ENCODE measurements around the gene BIRC2.

Gene BIRC2

GRCh38 chr11:102415304-102415916 lies 68.4 kb downstream of the BIRC2 start:
- Histone ChIP-seq H3K27ac (ENCODE audit: low read depth, low read length) (no peak overlapping the region), H3K4me2 (ENCODE audit: low read length) (no peak overlapping the region), H3K36me3 (ENCODE audit: control insufficient read depth, low read length) (peaks cover 43% of the 10 kb centered on the region)

DNA sequence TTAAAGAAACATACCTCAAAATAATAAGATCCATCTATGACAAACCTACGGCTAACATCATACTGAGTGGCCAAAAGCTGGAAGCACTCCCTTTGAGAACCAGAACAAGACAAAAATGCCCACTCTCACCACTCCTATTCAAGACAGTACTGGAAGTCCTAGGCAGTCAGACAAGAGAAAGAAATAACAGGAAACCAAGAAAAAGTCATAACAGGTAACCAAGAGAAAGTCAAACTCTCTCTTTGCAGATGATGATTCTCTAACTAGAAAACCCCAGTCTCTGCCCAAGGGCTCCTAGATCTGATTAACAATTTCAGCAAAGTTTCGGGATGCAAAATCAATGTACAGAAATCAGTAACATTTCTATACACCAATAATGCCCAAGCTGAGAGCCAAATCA lies 70.0 kb downstream of the BIRC2 start:
- H3K27me3 ChIP-seq (ENCODE audit: control insufficient read depth, low read length): no peaks in the 10 kb centered on the region
- H3F3A ChIP-seq (ENCODE audit: control insufficient read depth, insufficient read depth): no peaks in the 10 kb centered on the region
- H3K36me3 ChIP-seq (ENCODE audit: control insufficient read depth, low read length): peaks cover 51% of the 10 kb centered on the region
- no peak overlapping the region for H3K27ac ChIP-seq (ENCODE audit: low read depth, low read length)
- peaks cover 21% of the 10 kb centered on the region for H4K20me1 ChIP-seq (ENCODE audit: control insufficient read depth, insufficient read depth, low read depth, low read length)
- no peaks in the 10 kb centered on the region for H3K9me2 ChIP-seq (replicated peaks; ENCODE audit: control insufficient read depth, low read length)
- H3K4me1 ChIP-seq (ENCODE audit: control insufficient read depth, low read length): peaks cover 24% of the 10 kb centered on the region
- no peak overlapping the region for H3K4me2 ChIP-seq (ENCODE audit: low read length)
- peaks cover 100% of the 10 kb centered on the region for H3K79me2 ChIP-seq (ENCODE audit: control insufficient read depth, low read length)
- no peak overlapping the region for H3K4me3 ChIP-seq (ENCODE audit: low read length)
- TF ChIP-seq, protein P1, sequence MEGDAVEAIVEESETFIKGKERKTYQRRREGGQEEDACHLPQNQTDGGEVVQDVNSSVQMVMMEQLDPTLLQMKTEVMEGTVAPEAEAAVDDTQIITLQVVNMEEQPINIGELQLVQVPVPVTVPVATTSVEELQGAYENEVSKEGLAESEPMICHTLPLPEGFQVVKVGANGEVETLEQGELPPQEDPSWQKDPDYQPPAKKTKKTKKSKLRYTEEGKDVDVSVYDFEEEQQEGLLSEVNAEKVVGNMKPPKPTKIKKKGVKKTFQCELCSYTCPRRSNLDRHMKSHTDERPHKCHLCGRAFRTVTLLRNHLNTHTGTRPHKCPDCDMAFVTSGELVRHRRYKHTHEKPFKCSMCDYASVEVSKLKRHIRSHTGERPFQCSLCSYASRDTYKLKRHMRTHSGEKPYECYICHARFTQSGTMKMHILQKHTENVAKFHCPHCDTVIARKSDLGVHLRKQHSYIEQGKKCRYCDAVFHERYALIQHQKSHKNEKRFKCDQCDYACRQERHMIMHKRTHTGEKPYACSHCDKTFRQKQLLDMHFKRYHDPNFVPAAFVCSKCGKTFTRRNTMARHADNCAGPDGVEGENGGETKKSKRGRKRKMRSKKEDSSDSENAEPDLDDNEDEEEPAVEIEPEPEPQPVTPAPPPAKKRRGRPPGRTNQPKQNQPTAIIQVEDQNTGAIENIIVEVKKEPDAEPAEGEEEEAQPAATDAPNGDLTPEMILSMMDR (IDR thresholded peaks at IDR 0.05; ENCODE audit: low read depth, low read length, poor library complexity, severe bottlenecking): no peak
- TF ChIP-seq EZH2phosphoT487 (IDR thresholded peaks at IDR 0.05; ENCODE audit: borderline replicate concordance, low read length): no peak
- peaks cover 10% of the 10 kb centered on the region; the same call in 1 of the 2 replicates for H3K9me3 ChIP-seq (ENCODE audit: control insufficient read depth, insufficient read depth, low read length)

More at GRCh38 chr11:102415304-102415916, 68.4 kb downstream of the BIRC2 start:
- H3K4me3 ChIP-seq (ENCODE audit: low read length): no peak overlapping the region
- peaks cover 19% of the 10 kb centered on the region for H3K4me1 ChIP-seq (ENCODE audit: control insufficient read depth, low read length)
- H4K20me1 ChIP-seq (ENCODE audit: control insufficient read depth, insufficient read depth, low read depth, low read length): peaks cover 26% of the 10 kb centered on the region
- no peaks in the 10 kb centered on the region for H3F3A ChIP-seq (ENCODE audit: control insufficient read depth, insufficient read depth)
- no peaks in the 10 kb centered on the region for H3K9me2 ChIP-seq (replicated peaks; ENCODE audit: control insufficient read depth, low read length)
- peaks cover 100% of the 10 kb centered on the region for H3K79me2 ChIP-seq (ENCODE audit: control insufficient read depth, low read length)
- H3K9me3 ChIP-seq (ENCODE audit: control insufficient read depth, insufficient read depth, low read length): peaks cover 10% of the 10 kb centered on the region; the same call in 1 of the 2 replicates
- H3K27me3 ChIP-seq (ENCODE audit: control insufficient read depth, low read length): no peaks in the 10 kb centered on the region
- no peak for TF ChIP-seq EZH2phosphoT487 (IDR thresholded peaks at IDR 0.05; ENCODE audit: borderline replicate concordance, low read length)
- TF ChIP-seq, protein P1 (IDR thresholded peaks at IDR 0.05; ENCODE audit: low read depth, low read length, poor library complexity, severe bottlenecking): no peak

DNA sequence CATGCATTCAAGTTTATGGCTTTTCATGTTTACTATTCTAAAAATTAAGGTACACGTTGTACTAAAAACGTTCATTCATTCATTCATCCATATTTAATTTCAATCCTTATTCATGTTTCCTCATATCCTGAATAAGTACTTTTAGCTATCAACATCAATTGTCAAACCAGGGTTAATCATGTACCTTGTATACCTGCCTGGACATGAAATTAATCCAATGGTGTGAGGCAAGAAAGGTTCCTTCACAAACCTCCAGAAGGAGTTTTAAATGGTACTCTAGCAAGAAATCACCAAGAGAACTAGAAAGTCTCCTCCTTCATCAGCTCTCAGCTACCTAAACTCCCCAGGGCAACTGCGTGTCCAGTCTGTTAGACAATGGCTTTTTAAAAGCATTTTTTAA lies 72.2 kb downstream of the BIRC2 start:
- peaks cover 99% of the 10 kb centered on the region for H3K79me2 ChIP-seq (ENCODE audit: control insufficient read depth, low read length)
- no peak overlapping the region for H3K4me3 ChIP-seq (ENCODE audit: low read length)
- no peaks in the 10 kb centered on the region for H3K9me2 ChIP-seq (replicated peaks; ENCODE audit: control insufficient read depth, low read length)
- no peak overlapping the region for H3K27ac ChIP-seq (ENCODE audit: low read depth, low read length)
- no peaks in the 10 kb centered on the region for H3K27me3 ChIP-seq (ENCODE audit: control insufficient read depth, low read length)
- peaks cover 11% of the 10 kb centered on the region for H4K20me1 ChIP-seq (ENCODE audit: control insufficient read depth, insufficient read depth, low read depth, low read length)
- H3F3A ChIP-seq (ENCODE audit: control insufficient read depth, insufficient read depth): no peaks in the 10 kb centered on the region
- H3K4me2 ChIP-seq (ENCODE audit: low read length): no peak overlapping the region
- H3K36me3 ChIP-seq (ENCODE audit: control insufficient read depth, low read length): peaks cover 64% of the 10 kb centered on the region
- peaks cover 10% of the 10 kb centered on the region; the same call in 1 of the 2 replicates for H3K9me3 ChIP-seq (ENCODE audit: control insufficient read depth, insufficient read depth, low read length)
- TF ChIP-seq, protein P1 (IDR thresholded peaks at IDR 0.05; ENCODE audit: low read depth, low read length, poor library complexity, severe bottlenecking): no peak
- no peak for TF ChIP-seq EZH2phosphoT487 (IDR thresholded peaks at IDR 0.05; ENCODE audit: borderline replicate concordance, low read length)
- peaks cover 40% of the 10 kb centered on the region for H3K4me1 ChIP-seq (ENCODE audit: control insufficient read depth, low read length)
